Liver (tissue), 9 donors: ENCODE results near the gene SEZ6L. TPM values are rescaled to one million over a fixed set of nuclear protein-coding genes. Genes with fewer than 3 reads are reported as not detected.

ENCODE experiments used
- DNase-seq: peaks from one replicate; pipeline ENCODE4 v3.0.0-alpha.2; 2017; ENCODE audit warnings: low spot score
- H3K27ac ChIP-seq, 2 donors: one replicate each; pipeline ENCODE4 v1.7.0; 2013; ENCODE audit warnings: inconsistent platforms in 2 of 2, low read length in 2 of 2, control low read depth in 1 of 2, low read depth in 1 of 2, mild to moderate bottlenecking in 1 of 2
- H3K27me3 ChIP-seq, 4 donors: one replicate each; pipeline versions ENCODE4 v1.6.1 to v1.7.0; 2013; ENCODE audit warnings: low read length in 3 of 4, inconsistent platforms in 1 of 4, mild to moderate bottlenecking in 1 of 4, moderate library complexity in 1 of 4; ENCODE audit not compliant: control insufficient read depth in 4 of 4, insufficient read depth in 4 of 4
- H3K36me3 ChIP-seq, 4 donors: one replicate each; pipeline versions ENCODE4 v1.6.1 to v1.7.0; 2013; ENCODE audit warnings: low read length in 3 of 4, mild to moderate bottlenecking in 3 of 4, low read depth in 1 of 4, moderate library complexity in 1 of 4; ENCODE audit not compliant: control insufficient read depth in 4 of 4, insufficient read depth in 3 of 4
- H3K4me1 ChIP-seq, 4 donors: one replicate each; pipeline versions ENCODE4 v1.6.1 to v1.7.0; 2013; ENCODE audit warnings: low read length in 3 of 4, mild to moderate bottlenecking in 3 of 4, moderate library complexity in 1 of 4; ENCODE audit not compliant: control insufficient read depth in 4 of 4, insufficient read depth in 4 of 4
- H3K4me3 ChIP-seq, 3 donors: one replicate each; pipeline versions ENCODE4 v1.6.1 to v1.7.0; 2013; ENCODE audit warnings: low read length in 3 of 3, control low read depth in 1 of 3, low read depth in 1 of 3, mild to moderate bottlenecking in 1 of 3
- H3K9ac ChIP-seq, 2 donors: one replicate each; pipeline ENCODE4 v1.7.0; 2013; ENCODE audit warnings: low read length in 2 of 2, mild to moderate bottlenecking in 2 of 2, moderate library complexity in 2 of 2, control low read depth in 1 of 2, low read depth in 1 of 2
- H3K9me3 ChIP-seq, 4 donors: one replicate each; pipeline versions ENCODE4 v1.6.1 to v1.7.0; 2013; ENCODE audit warnings: low read length in 3 of 4; ENCODE audit not compliant: control insufficient read depth in 4 of 4
- EGR1 ChIP-seq, 2 donors: IDR thresholded peaks; 2 replicates each; pipeline ENCODE4 v1.6.1; 2016 to 2018; ENCODE audit warnings: antibody characterized with exemption in 2 of 2, low read depth in 2 of 2
- FOXA1 ChIP-seq: IDR thresholded peaks from 2 replicates; pipeline ENCODE4 v1.6.1; 2016; ENCODE audit warnings: antibody characterized with exemption
- FOXA2 ChIP-seq: IDR thresholded peaks from 2 replicates; pipeline ENCODE4 v1.6.1; 2016; ENCODE audit warnings: antibody characterized with exemption
- GABPA ChIP-seq, 2 donors: IDR thresholded peaks in 1 of 2; conservative IDR thresholded peaks in 1 of 2; 2 replicates each; pipeline ENCODE4 v1.6.1; 2016; ENCODE audit warnings: antibody characterized with exemption in 2 of 2, mild to moderate bottlenecking in 1 of 2, moderate library complexity in 1 of 2
- HNF4A ChIP-seq, 2 donors: conservative IDR thresholded peaks; 2 replicates each; pipeline ENCODE4 v1.6.1; 2016; ENCODE audit warnings: antibody characterized with exemption in 2 of 2, mild to moderate bottlenecking in 2 of 2
- JUND ChIP-seq, 2 donors: IDR thresholded peaks; 2 replicates each; pipeline ENCODE4 v1.6.1; 2016; ENCODE audit warnings: antibody characterized with exemption in 2 of 2
- NR2F2 ChIP-seq: IDR thresholded peaks from 2 replicates; pipeline ENCODE4 v1.6.1; 2016; ENCODE audit warnings: antibody characterized with exemption
- RAD21 ChIP-seq, 2 donors: IDR thresholded peaks; 2 replicates each; pipeline ENCODE4 v1.6.1; 2016; ENCODE audit warnings: antibody characterized with exemption in 2 of 2, mild to moderate bottlenecking in 2 of 2
- REST ChIP-seq: IDR thresholded peaks from 2 replicates; pipeline ENCODE4 v1.6.1; 2016; ENCODE audit warnings: antibody characterized with exemption, mild to moderate bottlenecking
- RXRA ChIP-seq, 2 donors: IDR thresholded peaks; 2 replicates each; pipeline ENCODE4 v1.6.1; 2017 to 2018; ENCODE audit warnings: antibody characterized with exemption in 2 of 2, mild to moderate bottlenecking in 1 of 2
- SP1 ChIP-seq: IDR thresholded peaks from 2 replicates; pipeline ENCODE4 v1.6.1; 2018; ENCODE audit warnings: antibody characterized with exemption, mild to moderate bottlenecking
- TAF1 ChIP-seq: conservative IDR thresholded peaks from 2 replicates; pipeline ENCODE4 v1.6.1; 2016; ENCODE audit warnings: antibody characterized with exemption, mild to moderate bottlenecking
- YY1 ChIP-seq: IDR thresholded peaks from 2 replicates; pipeline ENCODE4 v1.6.1; 2016; ENCODE audit warnings: antibody characterized with exemption, mild to moderate bottlenecking
- WGBS: extraction: QIAGEN DNeasy Blood & Tissue Kit; methylation state at CpG from one replicate; pipeline ENCODE4 v1.1.7; 2013; 5-methylcytosine and 5-hydroxymethylcytosine counted together
- polyA plus RNA-seq, 2 donors: library from polyadenylated mRNA; stranded (reverse) in 1 of 2; unstranded in 1 of 2; fragments of 200-250 nt in 1 of 2; fragments of >200 nt in 1 of 2; fragmentation: Nextera tagmentation in 1 of 2; extraction: Ambion mirVana in 1 of 2; gene quantifications; one replicate each; pipeline versions ENCODE4 v1.2.1 to v1.2.3, GENCODE V29; 2013 to 2015
- total RNA-seq, 2 donors: library from RNA; depleted of rRNA; stranded (reverse); fragments of >200 nt; gene quantifications; one replicate each; pipeline ENCODE4 v1.2.3, GENCODE V29; 2014
- TF ChIP-seq, protein P1 (sequence below): IDR thresholded peaks from 2 replicates; pipeline ENCODE4 v1.6.1; 2016; ENCODE audit warnings: antibody characterized with exemption
- TF ChIP-seq, protein P2 (sequence below): IDR thresholded peaks from 2 replicates; pipeline ENCODE4 v1.6.1; 2016; ENCODE audit warnings: antibody characterized with exemption
- TF ChIP-seq, protein P3 (sequence below): IDR thresholded peaks from 2 replicates; pipeline ENCODE4 v1.6.1; 2016; ENCODE audit warnings: antibody characterized with exemption
- TF ChIP-seq, protein P4 (sequence below): fragments of 150-350 bp; IDR thresholded peaks from 2 replicates; pipeline ENCODE4 v1.5.1; 2017; ENCODE audit warnings: improper control_type of control experiment, low read depth, low read length; ENCODE audit not compliant: missing input control
- donor health status: healthy.
- donor health status: healthy.
- donor health status: healthy.
- donor health status: healthy.
- donor health status: healthy.

SEZ6L gene
- total and polyA plus RNA-seq, 4 donors: under 0.01 to 0.70 (median 0.08) TPM; not detected in 1

DNA sequence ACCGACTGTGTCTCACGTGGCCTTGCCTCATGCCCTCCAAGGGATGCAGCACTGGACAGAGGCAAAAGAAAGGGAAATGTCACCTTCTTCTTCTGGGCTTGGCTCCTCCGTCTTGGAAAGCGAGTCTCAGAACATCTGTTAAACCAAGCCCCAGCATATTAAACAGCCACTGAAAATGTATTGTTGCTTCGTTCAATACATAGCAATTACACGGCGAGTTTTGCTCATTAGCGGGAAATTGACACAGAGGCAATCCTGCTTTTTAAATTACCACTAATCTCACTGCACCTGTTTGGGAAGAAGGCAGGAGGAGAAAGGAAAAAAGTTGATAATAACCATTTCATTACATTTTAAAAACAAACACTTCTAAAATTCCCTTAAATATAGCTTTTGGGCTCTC, 72.1 kb downstream of the SEZ6L start:
- TF ChIP-seq FOXA2: no peak
- TF ChIP-seq RAD21 (IDR thresholded peaks at IDR 0.05): no peak
- TF ChIP-seq, protein P1, sequence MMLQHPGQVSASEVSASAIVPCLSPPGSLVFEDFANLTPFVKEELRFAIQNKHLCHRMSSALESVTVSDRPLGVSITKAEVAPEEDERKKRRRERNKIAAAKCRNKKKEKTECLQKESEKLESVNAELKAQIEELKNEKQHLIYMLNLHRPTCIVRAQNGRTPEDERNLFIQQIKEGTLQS: no peak
- TF ChIP-seq REST: no peak
- no peak for TF ChIP-seq EGR1 (IDR thresholded peaks at IDR 0.05; ENCODE audit: low read depth in 2 of 2)
- no peak for TF ChIP-seq NR2F2
- no peak for TF ChIP-seq TAF1
- no peak for TF ChIP-seq FOXA1
- no peak for TF ChIP-seq JUND (IDR thresholded peaks at IDR 0.05)
- TF ChIP-seq RXRA (IDR thresholded peaks at IDR 0.05): no peak
- Histone ChIP-seq H3K36me3 (no peaks in the 10 kb centered on the region), H3K27ac (no peak overlapping the region), H3K4me3 (no peak overlapping the region), H3K9me3 (no peaks in the 10 kb centered on the region), H3K4me1 (no peaks in the 10 kb centered on the region), H3K27me3 (peaks cover 0 to 4% (median 0%) of the 10 kb centered on the region in 4 donors), H3K9ac (no peak overlapping the region)
- DNase-seq: no peak
- 83% methylated on average over 8 of the region's 8 CpGs for WGBS

DNA sequence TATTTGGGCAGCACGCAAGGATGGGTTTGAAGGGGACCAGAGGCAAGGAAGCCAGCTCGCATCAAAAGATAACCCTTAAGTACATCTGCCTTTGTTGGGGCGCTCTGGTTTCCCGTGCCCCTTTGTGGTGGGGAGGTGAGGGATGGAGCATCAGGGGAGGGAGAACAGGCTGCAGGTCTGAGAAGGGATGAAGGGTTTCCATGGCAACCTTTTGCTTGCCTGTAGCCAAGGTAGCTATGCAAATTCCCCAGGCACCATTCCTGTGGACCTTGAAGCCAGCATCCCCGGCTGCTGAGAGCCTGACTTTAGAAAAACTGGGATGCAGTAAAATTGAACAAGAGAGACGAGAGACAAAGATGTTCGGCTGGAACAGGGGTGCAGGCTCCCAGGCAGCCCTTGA, 75.7 kb downstream of the SEZ6L start:
- 56% methylated on average over 7 of the region's 7 CpGs for WGBS
- no peak for DNase-seq
- Histone ChIP-seq H3K9me3 (no peaks in the 10 kb centered on the region), H3K27me3 (peaks cover 0 to 4% (median 0%) of the 10 kb centered on the region in 4 donors), H3K4me1 (no peaks in the 10 kb centered on the region), H3K36me3 (no peaks in the 10 kb centered on the region), H3K27ac (no peak overlapping the region), H3K9ac (no peak overlapping the region), H3K4me3 (no peak overlapping the region)
- TF ChIP-seq, protein P2, sequence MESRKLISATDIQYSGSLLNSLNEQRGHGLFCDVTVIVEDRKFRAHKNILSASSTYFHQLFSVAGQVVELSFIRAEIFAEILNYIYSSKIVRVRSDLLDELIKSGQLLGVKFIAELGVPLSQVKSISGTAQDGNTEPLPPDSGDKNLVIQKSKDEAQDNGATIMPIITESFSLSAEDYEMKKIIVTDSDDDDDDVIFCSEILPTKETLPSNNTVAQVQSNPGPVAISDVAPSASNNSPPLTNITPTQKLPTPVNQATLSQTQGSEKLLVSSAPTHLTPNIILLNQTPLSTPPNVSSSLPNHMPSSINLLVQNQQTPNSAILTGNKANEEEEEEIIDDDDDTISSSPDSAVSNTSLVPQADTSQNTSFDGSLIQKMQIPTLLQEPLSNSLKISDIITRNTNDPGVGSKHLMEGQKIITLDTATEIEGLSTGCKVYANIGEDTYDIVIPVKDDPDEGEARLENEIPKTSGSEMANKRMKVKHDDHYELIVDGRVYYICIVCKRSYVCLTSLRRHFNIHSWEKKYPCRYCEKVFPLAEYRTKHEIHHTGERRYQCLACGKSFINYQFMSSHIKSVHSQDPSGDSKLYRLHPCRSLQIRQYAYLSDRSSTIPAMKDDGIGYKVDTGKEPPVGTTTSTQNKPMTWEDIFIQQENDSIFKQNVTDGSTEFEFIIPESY: no peak
- TF ChIP-seq SP1: no peak
- TF ChIP-seq, protein P3, sequence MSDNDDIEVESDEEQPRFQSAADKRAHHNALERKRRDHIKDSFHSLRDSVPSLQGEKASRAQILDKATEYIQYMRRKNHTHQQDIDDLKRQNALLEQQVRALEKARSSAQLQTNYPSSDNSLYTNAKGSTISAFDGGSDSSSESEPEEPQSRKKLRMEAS: no peak
- TF ChIP-seq FOXA1: no peak
- TF ChIP-seq, protein P1: no peak
- TF ChIP-seq RAD21 (IDR thresholded peaks at IDR 0.05): no peak
- TF ChIP-seq TAF1: no peak
- no peak for TF ChIP-seq JUND (IDR thresholded peaks at IDR 0.05)
- no peak for TF ChIP-seq GABPA (IDR thresholded peaks at IDR 0.05 in 1 of 2, conservative IDR thresholded peaks at IDR 0.05 in 1 of 2)
- TF ChIP-seq YY1: no peak
- no peak for TF ChIP-seq HNF4A (conservative IDR thresholded peaks at IDR 0.05)
- no peak for TF ChIP-seq EGR1 (IDR thresholded peaks at IDR 0.05; ENCODE audit: low read depth in 2 of 2)
- TF ChIP-seq, protein P4, sequence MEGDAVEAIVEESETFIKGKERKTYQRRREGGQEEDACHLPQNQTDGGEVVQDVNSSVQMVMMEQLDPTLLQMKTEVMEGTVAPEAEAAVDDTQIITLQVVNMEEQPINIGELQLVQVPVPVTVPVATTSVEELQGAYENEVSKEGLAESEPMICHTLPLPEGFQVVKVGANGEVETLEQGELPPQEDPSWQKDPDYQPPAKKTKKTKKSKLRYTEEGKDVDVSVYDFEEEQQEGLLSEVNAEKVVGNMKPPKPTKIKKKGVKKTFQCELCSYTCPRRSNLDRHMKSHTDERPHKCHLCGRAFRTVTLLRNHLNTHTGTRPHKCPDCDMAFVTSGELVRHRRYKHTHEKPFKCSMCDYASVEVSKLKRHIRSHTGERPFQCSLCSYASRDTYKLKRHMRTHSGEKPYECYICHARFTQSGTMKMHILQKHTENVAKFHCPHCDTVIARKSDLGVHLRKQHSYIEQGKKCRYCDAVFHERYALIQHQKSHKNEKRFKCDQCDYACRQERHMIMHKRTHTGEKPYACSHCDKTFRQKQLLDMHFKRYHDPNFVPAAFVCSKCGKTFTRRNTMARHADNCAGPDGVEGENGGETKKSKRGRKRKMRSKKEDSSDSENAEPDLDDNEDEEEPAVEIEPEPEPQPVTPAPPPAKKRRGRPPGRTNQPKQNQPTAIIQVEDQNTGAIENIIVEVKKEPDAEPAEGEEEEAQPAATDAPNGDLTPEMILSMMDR: no peak
- TF ChIP-seq NR2F2: no peak
- TF ChIP-seq FOXA2: no peak
- TF ChIP-seq RXRA (IDR thresholded peaks at IDR 0.05): no peak
